Calu3 (cell line): ENCODE measurements around the gene SH3BP1. TPM values are rescaled to one million over a fixed set of nuclear protein-coding genes. Genes with fewer than 3 reads are reported as not detected.

Source experiments
- BruUV-seq: library from RNA; stranded (reverse); fragments of 400-500 nt; replicated peaks from 2 replicates; lab custom pipeline; 2021; lab: Mats Ljungman, UMichigan
- CTCF ChIA-PET: fragments of 300-600 bp; sonication (Branson Sonifier 250); formaldehyde crosslinking; loops from one replicate; lab custom pipeline; 2022; ENCODE audit warnings: antibody characterized with exemption; lab: Charles Lee
- DNase-seq: peaks from one replicate; pipeline ENCODE4 v3.0.0; 2022
- H3K27ac Mint-ChIP-seq: one replicate; pipeline ENCODE4 v1.8.0; 2022; ENCODE audit warnings: mixed read lengths; ENCODE audit not compliant: unreplicated experiment
- H3K27me3 Mint-ChIP-seq: one replicate; pipeline ENCODE4 v1.8.0; 2022; ENCODE audit warnings: mixed read lengths; ENCODE audit not compliant: unreplicated experiment
- H3K36me3 Mint-ChIP-seq: one replicate; pipeline ENCODE4 v1.8.0; 2022; ENCODE audit warnings: mild to moderate bottlenecking, moderate library complexity, mixed read lengths; ENCODE audit not compliant: insufficient read depth, unreplicated experiment
- H3K4me1 Mint-ChIP-seq: one replicate; pipeline ENCODE4 v1.8.0; 2022; ENCODE audit warnings: mild to moderate bottlenecking, low read depth, mixed read lengths; ENCODE audit not compliant: unreplicated experiment
- H3K4me3 Mint-ChIP-seq: one replicate; pipeline ENCODE4 v1.8.0; 2022; ENCODE audit warnings: mild to moderate bottlenecking, low read depth, moderate library complexity, mixed read lengths; ENCODE audit not compliant: unreplicated experiment
- H3K9me3 Mint-ChIP-seq: one replicate; pipeline ENCODE4 v1.8.0; 2022; ENCODE audit warnings: low read depth, mixed read lengths; ENCODE audit not compliant: unreplicated experiment
- intact Hi-C: fragments of 100-400 bp; cut with micrococcal nuclease; formaldehyde crosslinking; loops from one replicate; pipeline ENCODE4 v1.10.0; 2022; ENCODE audit not compliant: unreplicated experiment
- total RNA-seq: library from RNA; stranded (reverse); gene quantifications from 2 replicates; pipeline ENCODE4 v1.2.3, GENCODE V29; 2022
- TF ChIP-seq, protein P1 (sequence below): fragments of 200-600 bp; IDR thresholded peaks from one replicate; pipeline ENCODE4 v1.8.0; 2022; ENCODE audit warnings: antibody characterized with exemption; ENCODE audit not compliant: unreplicated experiment

The SH3BP1 gene
- total RNA-seq, 1 experiment from 2014 or later: 17.6 TPM

DNA sequence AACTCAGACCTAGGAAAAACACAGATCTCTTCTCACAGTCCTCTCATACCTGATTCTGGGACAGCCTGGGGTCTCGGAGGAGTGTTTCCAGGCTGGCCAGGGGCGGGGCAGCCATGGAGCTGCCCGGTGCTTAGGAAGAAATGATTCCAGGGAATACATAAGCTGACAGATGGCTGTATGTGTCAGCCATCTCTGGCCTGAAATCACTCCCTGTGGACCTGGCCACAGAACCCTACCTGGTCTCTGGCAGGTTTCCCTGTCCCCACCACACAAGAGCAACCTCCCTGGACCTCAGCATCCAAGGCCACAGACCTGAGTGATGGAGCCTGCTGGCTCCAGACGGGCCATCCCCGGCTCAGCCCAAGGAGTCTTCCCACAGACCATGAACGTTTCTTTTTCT is 20.8 kb upstream of the SH3BP1 start:
- TF ChIP-seq, protein P1, sequence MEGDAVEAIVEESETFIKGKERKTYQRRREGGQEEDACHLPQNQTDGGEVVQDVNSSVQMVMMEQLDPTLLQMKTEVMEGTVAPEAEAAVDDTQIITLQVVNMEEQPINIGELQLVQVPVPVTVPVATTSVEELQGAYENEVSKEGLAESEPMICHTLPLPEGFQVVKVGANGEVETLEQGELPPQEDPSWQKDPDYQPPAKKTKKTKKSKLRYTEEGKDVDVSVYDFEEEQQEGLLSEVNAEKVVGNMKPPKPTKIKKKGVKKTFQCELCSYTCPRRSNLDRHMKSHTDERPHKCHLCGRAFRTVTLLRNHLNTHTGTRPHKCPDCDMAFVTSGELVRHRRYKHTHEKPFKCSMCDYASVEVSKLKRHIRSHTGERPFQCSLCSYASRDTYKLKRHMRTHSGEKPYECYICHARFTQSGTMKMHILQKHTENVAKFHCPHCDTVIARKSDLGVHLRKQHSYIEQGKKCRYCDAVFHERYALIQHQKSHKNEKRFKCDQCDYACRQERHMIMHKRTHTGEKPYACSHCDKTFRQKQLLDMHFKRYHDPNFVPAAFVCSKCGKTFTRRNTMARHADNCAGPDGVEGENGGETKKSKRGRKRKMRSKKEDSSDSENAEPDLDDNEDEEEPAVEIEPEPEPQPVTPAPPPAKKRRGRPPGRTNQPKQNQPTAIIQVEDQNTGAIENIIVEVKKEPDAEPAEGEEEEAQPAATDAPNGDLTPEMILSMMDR: no peak
- intact Hi-C loops: no loop called here
- H3K9me3 Mint-ChIP-seq: no peaks in the 10 kb centered on the region
- H3K36me3 Mint-ChIP-seq: peaks cover 41% of the 10 kb centered on the region
- CTCF ChIA-PET: interaction anchor here (0.5 kb wide), 1 partner anchor 620 kb away, joined by 4 read pairs; no protein-coding TSS in a partner anchor
- H3K4me3 Mint-ChIP-seq: no peak overlapping the region
- BruUV-seq: no TSS peak
- DNase-seq: no peak
- no peaks in the 10 kb centered on the region for H3K4me1 Mint-ChIP-seq
- no peak overlapping the region for H3K27ac Mint-ChIP-seq
- no peaks in the 10 kb centered on the region for H3K27me3 Mint-ChIP-seq

- no peak overlapping the region for H3K27ac Mint-ChIP-seq
- no peaks in the 10 kb centered on the region for H3K4me1 Mint-ChIP-seq
- H3K4me3 Mint-ChIP-seq: no peak overlapping the region
- intact Hi-C loops: no loop called here
- no peaks in the 10 kb centered on the region for H3K9me3 Mint-ChIP-seq
- DNase-seq: no peak
- no TSS peak for BruUV-seq
- H3K36me3 Mint-ChIP-seq: peaks cover 45% of the 10 kb centered on the region
- CTCF ChIA-PET: no interaction called here
- no peaks in the 10 kb centered on the region for H3K27me3 Mint-ChIP-seq
- TF ChIP-seq, protein P1: no peak
Observed at GRCh38 chr22:37619991-37620390, 19.5 kb upstream of the SH3BP1 start.

GRCh38 chr22:37621352-37621860 is 18.1 kb upstream of the SH3BP1 start:
- intact Hi-C loops: no loop called here

GRCh38 chr22:37623075-37624016 is 16.1 kb upstream of the SH3BP1 start:
- H3K4me1 Mint-ChIP-seq: no peaks in the 10 kb centered on the region
- no peak overlapping the region for H3K27ac Mint-ChIP-seq
- H3K4me3 Mint-ChIP-seq: no peak overlapping the region
- H3K36me3 Mint-ChIP-seq: peaks cover 46% of the 10 kb centered on the region
- H3K27me3 Mint-ChIP-seq: no peaks in the 10 kb centered on the region
- BruUV-seq: no TSS peak
- intact Hi-C loops: no loop called here
- no peaks in the 10 kb centered on the region for H3K9me3 Mint-ChIP-seq
- peak; percentile 73 for DNase-seq
- CTCF ChIA-PET: no interaction called here
- TF ChIP-seq, protein P1: peak; percentile 91

More at GRCh38 chr22:37621352-37621860, 18.1 kb upstream of the SH3BP1 start:
- no peaks in the 10 kb centered on the region for H3K27me3 Mint-ChIP-seq
- TF ChIP-seq, protein P1: no peak
- no peaks in the 10 kb centered on the region for H3K4me1 Mint-ChIP-seq
- DNase-seq: no peak
- H3K4me3 Mint-ChIP-seq: no peak overlapping the region
- H3K36me3 Mint-ChIP-seq: peaks cover 59% of the 10 kb centered on the region
- H3K9me3 Mint-ChIP-seq: no peaks in the 10 kb centered on the region
- no TSS peak for BruUV-seq
- CTCF ChIA-PET: interaction anchor here (0.6 to 1.3 kb wide), 2 partner anchors 13 to 249 kb away, joined by 3 read pairs; partner anchors contain the start of gene GGA1
- H3K27ac Mint-ChIP-seq: no peak overlapping the region
